GM19035 (cell line): Measurements from ENCODE around the gene AGRN.
"Not testable (repeated sequence)": the region's sequence is repeated elsewhere in the genome, so short reads cannot be mapped to it uniquely, and the experiment has no call there.

Source experiments
- ATAC-seq: cut with Tn5 transposase; IDR thresholded peaks from one replicate; pipeline ENCODE4 v1.9.1; 2021; ENCODE audit not compliant: unreplicated experiment

Gene AGRN

DNA sequence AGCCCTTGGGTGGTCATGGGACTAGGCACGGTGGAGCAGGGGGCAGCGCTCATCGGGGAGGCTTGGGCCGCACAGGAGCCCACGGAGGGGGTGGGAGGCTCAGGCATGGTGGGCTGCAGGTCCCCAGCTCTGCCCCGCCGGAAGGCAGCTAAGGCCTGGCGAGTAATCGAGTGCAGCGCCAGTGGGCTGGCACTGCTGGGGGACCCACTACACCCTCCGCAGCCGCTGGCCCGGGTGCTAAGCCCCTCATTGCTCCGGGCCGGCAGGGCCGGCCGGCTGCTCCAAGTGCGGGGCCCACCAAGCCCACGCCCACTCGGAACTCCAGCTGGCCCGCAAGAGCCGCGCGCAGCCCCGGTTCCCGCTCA, 1.6 kb upstream of the AGRN start:
- not testable (repeated sequence) for ATAC-seq

DNA sequence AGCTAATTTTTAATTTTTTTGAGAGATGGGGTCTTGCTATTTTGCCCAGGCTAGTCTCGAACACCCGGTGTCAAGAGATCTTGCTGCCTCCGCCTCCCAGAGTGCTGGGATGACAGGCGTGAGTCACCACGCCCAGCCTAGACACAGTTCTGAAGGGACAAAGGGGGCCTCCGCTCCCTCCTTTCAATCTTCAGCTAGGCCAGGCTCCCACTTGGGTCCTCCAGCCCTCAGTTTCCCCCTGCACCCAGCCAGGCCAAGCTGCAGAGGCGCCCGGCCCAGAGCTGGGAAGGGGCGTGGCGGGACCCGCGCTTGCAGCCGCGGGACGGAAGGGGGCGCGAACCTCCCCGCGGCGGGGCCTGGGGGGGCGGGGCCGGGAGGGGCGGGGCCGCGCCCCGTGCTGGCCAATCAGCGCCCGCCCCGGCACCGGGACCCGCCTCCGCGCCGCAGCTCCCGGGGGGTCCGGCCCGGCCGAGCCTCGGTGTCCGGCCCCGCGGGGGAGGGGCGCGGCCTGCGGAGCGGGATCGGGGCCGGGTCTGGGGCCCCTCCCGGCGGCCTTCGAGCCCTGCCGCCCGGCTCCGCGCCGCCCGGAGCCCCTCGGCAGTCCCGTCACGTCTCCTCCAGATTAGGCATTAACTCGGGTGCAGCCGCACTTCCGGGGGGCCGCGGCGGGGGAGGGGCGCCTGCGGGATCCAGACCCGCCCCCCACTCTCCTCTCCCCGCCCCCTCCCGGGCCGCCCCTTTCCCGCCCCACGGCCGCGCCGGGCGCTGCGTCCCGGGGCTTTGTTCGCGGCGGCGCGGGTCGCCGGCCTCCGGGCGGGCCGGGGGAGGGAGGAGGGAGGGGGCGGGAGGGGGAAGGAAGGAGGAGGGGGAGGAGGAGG, 559 bp upstream of the AGRN start:
- ATAC-seq: peak; percentile 75

- peak; percentile 24 for ATAC-seq
These were observed 592 bp downstream of the AGRN start for GRCh38 chr1:1020415-1021009.

- no peak for ATAC-seq
These were observed 1.3 kb downstream of the AGRN start for GRCh38 chr1:1021010-1021919.

- no peak for ATAC-seq
These were observed 2.0 kb downstream of the AGRN start for GRCh38 chr1:1021920-1022259.

- no peak for ATAC-seq
These were observed 2.5 kb downstream of the AGRN start for GRCh38 chr1:1022302-1023009.

GRCh38 chr1:1023700-1024099, 3.8 kb downstream of the AGRN start:
- no peak for ATAC-seq

GRCh38 chr1:1024149-1024770, 4.3 kb downstream of the AGRN start:
- no peak for ATAC-seq

DNA sequence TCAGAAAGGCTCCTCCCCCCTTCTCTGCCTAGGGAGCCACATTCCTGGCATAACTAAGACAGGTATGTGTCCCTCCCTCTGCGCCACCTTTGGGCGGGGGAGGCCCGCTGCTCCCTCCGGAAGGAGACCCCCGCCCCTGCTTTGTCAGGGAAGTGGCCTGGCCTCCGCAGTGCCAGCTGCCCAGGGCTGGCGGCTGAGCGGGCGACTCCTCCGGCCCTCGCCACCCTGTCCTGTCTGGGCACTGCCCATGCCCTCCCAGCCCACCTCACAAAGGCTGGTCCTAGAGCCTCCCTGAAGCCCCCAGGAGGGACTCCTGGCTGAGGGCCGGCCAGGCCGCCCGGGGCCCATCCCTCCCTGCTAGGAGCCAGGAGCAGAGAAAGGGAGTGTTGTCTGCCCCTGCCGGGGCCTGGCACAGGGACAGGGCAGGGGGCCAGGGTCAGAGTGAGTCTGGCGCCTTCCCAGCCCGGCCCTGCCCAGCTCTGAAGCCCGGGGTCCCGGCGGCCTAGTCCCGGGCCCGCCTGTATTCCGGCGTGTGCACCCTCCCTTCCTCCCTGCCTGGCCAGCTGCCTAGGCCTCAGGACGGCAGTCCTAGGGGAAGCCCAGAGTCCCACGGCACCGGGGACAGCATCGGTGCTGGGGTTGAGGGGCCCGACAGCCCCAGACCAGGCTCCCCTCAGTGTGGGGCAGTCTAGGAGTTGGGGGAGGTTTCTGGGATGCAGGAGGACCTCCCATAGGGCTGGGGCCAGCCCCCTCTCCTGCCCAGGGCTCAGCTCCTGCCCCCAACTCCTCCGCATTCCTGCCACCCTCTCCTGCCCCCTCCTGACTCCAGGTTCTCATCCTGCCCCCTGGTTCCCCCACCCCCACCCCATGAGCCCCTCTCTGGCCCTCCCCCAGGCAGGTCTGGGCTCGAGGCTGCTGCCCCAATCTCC, 5.1 kb downstream of the AGRN start:
- ATAC-seq: no peak

- ATAC-seq: no peak
These were observed 5.8 kb downstream of the AGRN start for GRCh38 chr1:1025730-1026129.

DNA sequence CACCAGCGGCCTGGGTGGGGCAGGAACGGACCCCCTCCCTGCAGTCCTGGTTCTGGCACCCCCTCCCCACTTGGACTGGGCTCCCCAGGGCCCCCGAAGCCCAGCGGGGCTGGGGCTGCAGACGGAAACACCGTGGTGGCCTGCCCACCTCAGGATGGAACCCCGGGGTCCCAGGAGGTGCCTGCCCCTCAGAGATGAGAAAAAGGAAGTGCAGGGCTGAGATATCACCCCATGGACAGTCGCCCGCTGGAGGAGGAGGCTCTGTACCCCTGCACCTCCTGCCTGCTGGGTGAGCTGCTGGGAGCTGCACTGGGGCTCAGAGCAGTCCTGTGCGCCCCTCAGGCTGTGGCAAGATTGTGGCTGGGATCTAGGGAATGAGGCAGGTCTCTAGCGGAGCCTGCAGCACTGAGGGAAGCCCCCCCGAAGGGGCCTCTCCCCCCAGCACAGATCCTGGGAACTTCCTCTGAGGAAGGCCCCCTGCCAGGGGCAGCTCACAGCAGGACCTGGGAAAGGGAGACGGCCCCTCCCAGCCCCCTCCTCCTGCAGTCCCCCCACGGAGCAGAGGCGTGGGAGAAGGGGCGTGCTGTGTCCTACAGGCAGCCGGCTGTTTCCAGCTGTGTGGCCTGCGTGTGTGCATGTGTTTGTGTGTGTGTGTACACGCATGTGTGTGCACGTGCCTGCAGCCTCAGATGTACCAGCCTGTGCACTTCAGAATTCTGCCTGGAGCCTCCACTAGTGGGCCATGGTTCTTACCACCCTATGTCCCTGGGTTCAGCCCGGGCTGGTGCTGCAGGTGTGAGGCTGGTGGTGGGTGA, 6.9 kb downstream of the AGRN start:
- no peak for ATAC-seq

GRCh38 chr1:1027791-1028190, 7.9 kb downstream of the AGRN start:
- ATAC-seq: no peak

GRCh38 chr1:1030867-1031658, 11.1 kb downstream of the AGRN start:
- ATAC-seq: not testable (repeated sequence)

DNA sequence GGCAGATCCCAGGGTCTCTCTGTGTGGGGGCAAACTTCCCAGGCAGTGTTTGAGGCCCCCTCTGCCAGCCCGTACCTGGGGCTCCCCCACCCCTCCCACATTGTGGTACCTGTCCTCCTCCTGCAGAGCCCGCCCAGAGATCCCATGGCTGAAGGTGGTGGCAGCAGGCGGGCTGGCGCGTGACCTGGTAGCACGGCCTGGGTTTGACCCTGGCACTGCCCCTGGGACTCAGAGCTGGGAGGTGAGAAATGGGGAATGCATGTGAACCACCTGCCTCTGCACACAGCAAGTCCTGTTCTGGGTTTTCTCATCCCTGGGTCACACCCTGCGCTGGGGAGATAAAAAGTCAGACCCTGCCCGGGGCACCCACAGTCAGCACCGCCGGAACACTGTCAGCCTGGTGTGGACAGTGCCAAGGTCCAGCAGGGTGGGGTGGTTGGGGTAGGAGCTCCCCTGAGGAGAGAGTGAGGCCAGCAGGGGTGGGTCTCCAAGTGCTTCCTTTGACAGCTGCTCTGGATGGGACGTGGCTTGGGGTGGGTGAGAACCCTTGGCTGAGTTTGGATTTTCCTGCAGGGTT, 11.8 kb downstream of the AGRN start:
- ATAC-seq: no peak

DNA sequence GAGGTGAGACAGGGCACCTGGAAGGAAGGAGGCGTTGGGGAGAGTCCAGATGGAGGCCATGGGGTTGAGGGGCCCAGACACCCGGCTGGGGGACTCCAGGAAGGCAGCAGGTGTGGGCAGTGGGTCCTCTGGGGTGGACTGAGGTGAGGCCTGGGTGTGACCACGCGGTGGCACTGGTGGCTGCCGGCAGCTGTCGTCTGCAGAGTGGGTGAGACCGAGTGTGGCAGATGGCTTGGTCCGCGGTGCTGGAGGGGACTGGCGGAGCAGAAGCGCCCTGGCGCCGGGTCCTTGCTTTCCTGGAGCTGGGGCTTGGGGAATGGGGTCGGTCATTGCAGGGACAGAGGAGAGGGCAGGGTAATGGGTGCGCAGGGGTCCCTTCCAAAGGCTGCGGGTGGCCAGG, 12.5 kb downstream of the AGRN start:
- ATAC-seq: no peak

DNA sequence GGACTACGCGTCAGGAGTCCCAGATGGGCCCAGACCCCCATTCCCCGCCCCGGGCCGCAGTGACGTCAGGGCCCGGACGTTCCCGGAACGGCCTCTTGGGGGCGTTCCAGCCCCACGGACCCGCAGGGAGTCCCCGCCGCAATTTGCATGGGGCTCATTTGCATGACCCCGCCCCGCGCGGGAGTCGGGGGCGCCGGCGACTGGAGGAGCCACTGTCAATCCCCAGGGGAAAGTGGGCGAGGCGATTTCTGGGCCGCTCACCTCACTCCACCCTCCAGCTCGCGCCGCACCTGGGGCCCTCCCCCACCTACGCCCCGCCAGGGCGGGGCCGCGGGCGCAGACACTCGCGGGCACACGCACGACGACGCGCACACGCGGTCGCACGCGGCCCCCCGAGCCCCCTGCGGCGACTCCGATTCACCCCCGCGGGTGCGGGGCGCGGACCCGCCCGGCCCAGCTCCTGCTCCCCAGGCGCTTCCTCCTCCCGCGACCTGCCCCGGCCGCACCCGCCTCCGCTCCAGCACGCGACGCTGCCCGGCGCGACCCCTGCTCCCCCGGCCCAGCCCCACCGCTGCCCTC, 13.2 kb downstream of the AGRN start:
- peak; percentile 82 for ATAC-seq

DNA sequence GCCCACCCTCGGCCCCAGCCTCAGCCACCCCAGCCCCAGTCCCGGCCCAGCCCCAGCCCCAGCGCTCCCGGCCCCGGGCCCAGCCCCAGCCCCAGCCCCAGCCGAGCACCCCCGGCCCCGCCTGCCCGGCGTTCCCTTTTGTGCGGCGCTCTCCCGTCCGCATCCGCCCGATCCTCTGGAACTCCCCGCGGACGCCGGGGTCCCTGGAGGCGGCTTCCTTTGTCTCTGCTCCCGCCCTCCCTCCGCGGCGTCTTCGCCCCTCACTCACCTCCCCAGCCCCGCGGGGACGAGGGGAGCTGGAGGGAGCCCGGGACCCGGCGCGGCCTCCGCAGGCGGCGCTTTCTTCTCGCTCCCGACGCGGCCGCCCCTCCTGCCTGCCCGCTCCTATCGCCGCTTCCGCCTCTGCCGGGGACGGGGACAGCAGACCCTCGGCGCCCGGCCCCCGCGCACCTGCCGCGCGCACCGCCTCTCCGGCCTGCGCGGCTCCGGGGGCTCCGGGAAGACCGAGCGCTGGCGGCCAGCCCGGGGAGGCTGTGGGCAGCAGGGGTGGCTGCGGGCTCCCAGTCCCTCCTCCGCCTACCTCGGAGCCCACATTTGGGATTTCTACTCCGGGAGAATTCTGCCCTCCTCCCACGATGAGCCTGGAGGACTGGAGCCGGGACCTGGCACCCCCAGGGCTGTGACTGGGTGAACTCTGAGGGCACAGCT, 14.0 kb downstream of the AGRN start:
- ATAC-seq: no peak
